GM12891 (cell line): ENCODE results near the gene BCL10.

Experiments
- DNase-seq: peaks from one replicate; pipeline ENCODE4 v3.0.0; 2011; ENCODE audit warnings: low spot score; ENCODE audit not compliant: insufficient read length
- FAIRE-seq: peaks from 2 replicates; lab custom pipeline; 2011; peaks lifted over from hg19 to GRCh38; lab: Jason Lieb, UNC
- PAX5 ChIP-seq: IDR thresholded peaks from 2 replicates; pipeline ENCODE4 v1.6.1; 2011; ENCODE audit warnings: low read length, moderate library complexity, mild to moderate bottlenecking; ENCODE audit not compliant: insufficient read depth, severe bottlenecking
- POLR2A ChIP-seq: IDR thresholded peaks from 2 replicates; pipeline ENCODE4 v1.6.1; 2011; ENCODE audit warnings: low read depth, low read length, control low read depth
- POLR2AphosphoS5 ChIP-seq: IDR thresholded peaks from 2 replicates; pipeline ENCODE4 v1.6.1; 2011; ENCODE audit warnings: low read depth, low read length, control low read depth
- POU2F2 ChIP-seq: IDR thresholded peaks from 2 replicates; pipeline ENCODE4 v1.6.1; 2011; ENCODE audit warnings: low read depth, mild to moderate bottlenecking, control low read depth, low read length, moderate library complexity
- SPI1 ChIP-seq: IDR thresholded peaks from 2 replicates; pipeline ENCODE4 v1.6.1; 2011; ENCODE audit warnings: low read depth, low read length, control low read depth
- TAF1 ChIP-seq: IDR thresholded peaks from 2 replicates; pipeline ENCODE4 v1.6.1; 2011; ENCODE audit warnings: low read depth, low read length, control low read depth

Gene BCL10

GRCh38 chr1:85303440-85304162 lies 27.2 kb upstream of the BCL10 start:
- no peak for TF ChIP-seq POLR2A
- TF ChIP-seq SPI1: no peak
- TF ChIP-seq POU2F2: no peak
- TF ChIP-seq PAX5: no peak
- no peak for TF ChIP-seq POLR2AphosphoS5
- no peak for TF ChIP-seq TAF1
- FAIRE-seq (peak; percentile 38), DNase-seq (no peak)

GRCh38 chr1:85300140-85300539 lies 23.7 kb upstream of the BCL10 start:
- TF ChIP-seq POU2F2 (no peak), POLR2AphosphoS5 (no peak), PAX5 (no peak), SPI1 (no peak), POLR2A (no peak), TAF1 (no peak)
- no peak for DNase-seq
- no peak for FAIRE-seq

- TF ChIP-seq POLR2AphosphoS5 (no peak), POU2F2 (no peak), POLR2A (no peak), PAX5 (no peak), SPI1 (no peak), TAF1 (no peak)
- DNase-seq: no peak
- FAIRE-seq: peak; percentile 82
Measured at GRCh38 chr1:85297855-85298629, 21.6 kb upstream of the BCL10 start.

GRCh38 chr1:85297538-85297854 lies 21.1 kb upstream of the BCL10 start:
- TF ChIP-seq POLR2A: no peak
- no peak for TF ChIP-seq PAX5
- TF ChIP-seq SPI1: no peak
- no peak for TF ChIP-seq TAF1
- no peak for TF ChIP-seq POU2F2
- no peak for TF ChIP-seq POLR2AphosphoS5

GRCh38 chr1:85296980-85297379 lies 20.5 kb upstream of the BCL10 start:
- no peak for FAIRE-seq
- TF ChIP-seq POU2F2: no peak
- no peak for TF ChIP-seq POLR2A
- no peak for TF ChIP-seq SPI1
- no peak for DNase-seq

More at GRCh38 chr1:85297538-85297854, 21.1 kb upstream of the BCL10 start:
- DNase-seq (no peak), FAIRE-seq (no peak)

- no peak for TF ChIP-seq PAX5
- TF ChIP-seq TAF1: no peak
- TF ChIP-seq SPI1: no peak
- TF ChIP-seq POLR2AphosphoS5: no peak
- no peak for TF ChIP-seq POU2F2
- TF ChIP-seq POLR2A: no peak
- no peak for DNase-seq
- no peak for FAIRE-seq
Measured at GRCh38 chr1:85295654-85296053, 19.2 kb upstream of the BCL10 start.

- no peak for FAIRE-seq
- TF ChIP-seq POU2F2: no peak
- no peak for DNase-seq
Measured at GRCh38 chr1:85295006-85295431, 18.6 kb upstream of the BCL10 start.

- no peak for TF ChIP-seq SPI1
- TF ChIP-seq TAF1: no peak
- TF ChIP-seq POU2F2: no peak
- no peak for TF ChIP-seq POLR2A
- TF ChIP-seq POLR2AphosphoS5: no peak
- no peak for TF ChIP-seq PAX5
- peak; percentile 69 for FAIRE-seq
- DNase-seq: no peak
Measured at GRCh38 chr1:85290826-85291225, 14.4 kb upstream of the BCL10 start.

- TF ChIP-seq POU2F2: no peak
- TF ChIP-seq PAX5: no peak
- no peak for TF ChIP-seq SPI1
- no peak for TF ChIP-seq TAF1
- no peak for TF ChIP-seq POLR2AphosphoS5
- no peak for TF ChIP-seq POLR2A
- FAIRE-seq (peak; percentile 92), DNase-seq (no peak)
Measured at GRCh38 chr1:85289848-85290335, 13.5 kb upstream of the BCL10 start.

- FAIRE-seq (peak; percentile 72), DNase-seq (no peak)
- TF ChIP-seq PAX5 (no peak), SPI1 (no peak), TAF1 (no peak), POLR2A (no peak), POLR2AphosphoS5 (no peak), POU2F2 (no peak)
Measured at GRCh38 chr1:85289207-85289847, 12.9 kb upstream of the BCL10 start.
